Ovary (tissue), 3 donors: ENCODE results near the gene AUH.

Experiments used
- EP300 ChIP-seq: sonication (generic); formaldehyde crosslinking; IDR thresholded peaks from one replicate; pipeline ENCODE4 v1.6.1; 2017; ENCODE audit warnings: antibody characterized with exemption
- POLR2A ChIP-seq: fragments of 450-650 bp; IDR thresholded peaks from one replicate; pipeline ENCODE4 v1.6.1; 2017; ENCODE audit warnings: antibody characterized with exemption, mild to moderate bottlenecking, moderate library complexity
- TF ChIP-seq, protein P1 (sequence below), 3 donors: fragments of 450-650 bp in 2 of 3; fragments of 200-600 bp in 1 of 3; IDR thresholded peaks; one replicate each; pipeline versions ENCODE4 v1.5.1 to v1.8.0; 2016 to 2022; ENCODE audit warnings: antibody characterized with exemption in 3 of 3, mild to moderate bottlenecking in 1 of 3
- donor health status: DM: no; HTN: no; CAD: no.

DNA sequence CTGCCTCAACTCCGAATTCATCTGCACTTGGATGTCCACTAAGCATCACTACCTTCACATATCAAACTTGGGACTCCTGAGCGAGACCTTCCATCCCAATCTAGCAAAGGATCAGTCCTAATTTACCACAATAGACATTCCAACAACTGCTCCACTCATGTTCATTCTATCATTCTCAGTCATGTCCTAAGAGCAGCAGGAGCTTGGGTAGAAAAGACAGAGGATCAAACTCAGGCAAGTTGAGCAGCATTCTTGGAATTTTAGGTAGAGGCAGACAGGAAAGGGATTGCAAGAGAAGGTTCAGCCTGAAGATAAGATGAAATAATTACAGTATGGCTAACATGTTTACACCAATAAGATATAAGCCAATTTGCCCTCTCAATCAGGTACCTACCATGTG is 51.7 kb downstream of the AUH start:
- TF ChIP-seq, protein P1, sequence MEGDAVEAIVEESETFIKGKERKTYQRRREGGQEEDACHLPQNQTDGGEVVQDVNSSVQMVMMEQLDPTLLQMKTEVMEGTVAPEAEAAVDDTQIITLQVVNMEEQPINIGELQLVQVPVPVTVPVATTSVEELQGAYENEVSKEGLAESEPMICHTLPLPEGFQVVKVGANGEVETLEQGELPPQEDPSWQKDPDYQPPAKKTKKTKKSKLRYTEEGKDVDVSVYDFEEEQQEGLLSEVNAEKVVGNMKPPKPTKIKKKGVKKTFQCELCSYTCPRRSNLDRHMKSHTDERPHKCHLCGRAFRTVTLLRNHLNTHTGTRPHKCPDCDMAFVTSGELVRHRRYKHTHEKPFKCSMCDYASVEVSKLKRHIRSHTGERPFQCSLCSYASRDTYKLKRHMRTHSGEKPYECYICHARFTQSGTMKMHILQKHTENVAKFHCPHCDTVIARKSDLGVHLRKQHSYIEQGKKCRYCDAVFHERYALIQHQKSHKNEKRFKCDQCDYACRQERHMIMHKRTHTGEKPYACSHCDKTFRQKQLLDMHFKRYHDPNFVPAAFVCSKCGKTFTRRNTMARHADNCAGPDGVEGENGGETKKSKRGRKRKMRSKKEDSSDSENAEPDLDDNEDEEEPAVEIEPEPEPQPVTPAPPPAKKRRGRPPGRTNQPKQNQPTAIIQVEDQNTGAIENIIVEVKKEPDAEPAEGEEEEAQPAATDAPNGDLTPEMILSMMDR (IDR thresholded peaks at IDR 0.05) = no peak
- TF ChIP-seq POLR2A (no peak), EP300 (no peak)
